Keratinocyte (primary cell): ENCODE data around the gene POLD1.

Experiments used
- CTCF ChIP-seq, 3 experiments: IDR thresholded peaks in 1 of 3; conservative IDR thresholded peaks in 1 of 3; optimal IDR thresholded peaks in 1 of 3; 2 replicates in 2 of 3; 3 replicates in 1 of 3; pipeline versions ENCODE3 to v1.5.1; 2011; ENCODE audit warnings: low read length in 3 of 3, mild to moderate bottlenecking in 3 of 3, moderate library complexity in 2 of 3, control low read depth in 1 of 3, inconsistent platforms in 1 of 3; ENCODE audit not compliant: insufficient read depth in 2 of 3; ENCODE audit errors: extremely low read depth in 1 of 3
- EZH2 ChIP-seq: IDR thresholded peaks from one replicate; pipeline ENCODE4 v1.6.1; 2012; ENCODE audit warnings: inconsistent platforms, mild to moderate bottlenecking, low read length, moderate library complexity

GRCh38 chr19:50378863-50379236 lies 5.3 kb upstream of the POLD1 start:
- TF ChIP-seq CTCF (optimal IDR thresholded peaks at IDR 0.05 in 1 of 3, IDR thresholded peaks at IDR 0.05 in 1 of 3, conservative IDR thresholded peaks at IDR 0.05 in 1 of 3; ENCODE audit: extremely low read depth in 1 of 3, insufficient read depth in 2 of 3, low read length in 3 of 3), result no peak
- TF ChIP-seq EZH2, result no peak
